WI38 (cell line): ENCODE results near the gene COL20A1.

ENCODE experiments used
- H3K4me3 ChIP-seq: 2 replicates; pipeline ENCODE4 v1.5.1; 2011; ENCODE audit warnings: low read depth, mild to moderate bottlenecking, control low read depth, low read length
- CTCF ChIP-seq: IDR thresholded peaks from 2 replicates; pipeline ENCODE4 v1.5.1; 2012; ENCODE audit warnings: low read depth, mild to moderate bottlenecking, control low read depth, low read length

COL20A1 gene

DNA sequence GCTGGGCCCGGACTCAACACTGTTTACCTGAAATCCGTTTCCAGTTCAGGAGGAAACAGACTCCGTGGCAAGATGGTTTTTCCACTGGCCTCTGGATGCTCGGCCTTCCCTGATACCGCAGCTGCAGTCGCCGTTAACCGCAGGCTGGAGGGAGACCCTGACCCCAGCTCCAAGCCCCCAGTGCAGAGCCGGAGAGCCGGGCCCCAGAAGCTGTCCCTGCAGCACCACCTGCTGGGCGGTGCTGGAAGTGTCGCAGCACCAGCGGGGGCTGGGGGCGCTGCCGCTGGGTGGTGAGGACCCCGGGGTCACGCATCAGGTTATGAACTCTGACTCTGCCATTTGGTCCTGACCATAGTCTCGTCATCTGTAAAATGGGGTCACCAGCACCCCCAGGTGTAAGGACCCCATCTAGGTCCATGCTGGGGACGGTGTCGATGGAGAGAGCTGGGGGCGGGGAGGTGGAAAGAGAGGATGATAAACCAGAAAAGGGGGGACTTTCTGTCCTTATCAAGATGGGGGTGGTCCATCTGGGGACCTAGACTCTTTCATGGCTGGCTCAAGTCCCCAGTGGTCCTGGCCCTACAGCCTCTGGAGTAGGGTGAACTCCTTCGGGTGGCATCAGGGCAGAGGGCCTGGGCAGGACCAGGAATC lies 88.9 kb downstream of the COL20A1 start:
- no peak overlapping the region for H3K4me3 ChIP-seq
- peak; percentile 98 for TF ChIP-seq CTCF

- no peak overlapping the region for H3K4me3 ChIP-seq
- TF ChIP-seq CTCF = no peak
Observed at GRCh38 chr20:63382551-63383300, 89.7 kb downstream of the COL20A1 start.

GRCh38 chr20:63383556-63383955 lies 90.6 kb downstream of the COL20A1 start:
- no peak overlapping the region for H3K4me3 ChIP-seq
- TF ChIP-seq CTCF = no peak

GRCh38 chr20:63384336-63384735 lies 91.3 kb downstream of the COL20A1 start:
- no peak for TF ChIP-seq CTCF
- no peak overlapping the region for H3K4me3 ChIP-seq
